CD14-positive monocyte (primary cell): ENCODE results near the gene TMEM135. TPM values are rescaled to one million over a fixed set of nuclear protein-coding genes. Genes with fewer than 3 reads are reported as not detected.

Experiments
- DNase-seq, 3 donors: peaks; one replicate each; pipeline ENCODE4 v3.0.0-alpha.2; 2011 to 2022
- H2AFZ ChIP-seq: 2 replicates; pipeline ENCODE4 v1.6.0; 2012; ENCODE audit warnings: mild to moderate bottlenecking, low read depth, low read length, inconsistent platforms; ENCODE audit not compliant: insufficient read depth, poor library complexity, severe bottlenecking
- H3K27ac ChIP-seq, 2 donors: 1 replicate in 1 of 2; 2 replicates in 1 of 2; pipeline ENCODE4 v1.5.1; 2012 to 2013; ENCODE audit warnings: low read length in 2 of 2, control low read depth in 1 of 2, inconsistent platforms in 1 of 2, low read depth in 1 of 2, mild to moderate bottlenecking in 1 of 2
- H3K27me3 ChIP-seq, 2 donors: one replicate each; pipeline versions ENCODE4 v1.6.0 to v1.6.1; 2011 to 2013; ENCODE audit warnings: low read length in 2 of 2; ENCODE audit not compliant: control insufficient read depth in 2 of 2, insufficient read depth in 2 of 2
- H3K36me3 ChIP-seq, 2 donors: replicated peaks in 1 of 2; 1 replicate in 1 of 2; 2 replicates in 1 of 2; pipeline versions ENCODE4 v1.5.1 to v1.6.1; 2012 to 2013; ENCODE audit warnings: low read length in 2 of 2, control low read depth in 1 of 2, inconsistent platforms in 1 of 2, mild to moderate bottlenecking in 1 of 2; ENCODE audit not compliant: insufficient read depth in 2 of 2, control insufficient read depth in 1 of 2
- H3K4me1 ChIP-seq, 2 donors: 1 replicate in 1 of 2; 2 replicates in 1 of 2; pipeline versions ENCODE4 v1.5.1 to v1.6.1; 2012 to 2013; ENCODE audit warnings: low read length in 2 of 2, control low read depth in 1 of 2, inconsistent platforms in 1 of 2, mild to moderate bottlenecking in 1 of 2, moderate library complexity in 1 of 2; ENCODE audit not compliant: insufficient read depth in 2 of 2, control insufficient read depth in 1 of 2
- H3K4me2 ChIP-seq: replicated peaks from 2 replicates; pipeline ENCODE3; 2012; ENCODE audit warnings: low read length, moderate library complexity, mild to moderate bottlenecking; ENCODE audit not compliant: poor library complexity, severe bottlenecking; ENCODE audit errors: extremely low read depth
- H3K4me3 ChIP-seq, 3 experiments: fragments of 200-600 bp in 1 of 3; sonication (generic) in 1 of 3; replicated peaks in 1 of 3; 1 replicate in 2 of 3; 2 replicates in 1 of 3; pipeline ENCODE4 v1.5.1; 2011 to 2013; ENCODE audit warnings: low read length in 3 of 3, mild to moderate bottlenecking in 3 of 3, control low read depth in 2 of 3, low read depth in 2 of 3, inconsistent platforms in 1 of 3, moderate library complexity in 1 of 3
- H3K79me2 ChIP-seq: 2 replicates; pipeline ENCODE4 v1.6.0; 2012; ENCODE audit warnings: mild to moderate bottlenecking, control low read depth, inconsistent platforms, low read length, moderate library complexity; ENCODE audit not compliant: insufficient read depth
- H3K9ac ChIP-seq: 2 replicates; pipeline ENCODE4 v1.6.0; 2017; ENCODE audit warnings: low read length, mild to moderate bottlenecking; ENCODE audit not compliant: insufficient read depth, poor library complexity, severe bottlenecking
- H3K9me3 ChIP-seq, 2 donors: replicated peaks in 1 of 2; 1 replicate in 1 of 2; 2 replicates in 1 of 2; pipeline versions ENCODE4 v1.5.1 to v1.6.1; 2012 to 2013; ENCODE audit warnings: low read length in 2 of 2, control low read depth in 1 of 2; ENCODE audit not compliant: control insufficient read depth in 1 of 2, insufficient read depth in 1 of 2
- H4K20me1 ChIP-seq: 2 replicates; pipeline ENCODE4 v1.6.0; 2012; ENCODE audit warnings: mild to moderate bottlenecking, low read length, control low read depth, moderate library complexity; ENCODE audit not compliant: insufficient read depth
- H3K27ac Mint-ChIP-seq, 7 donors: one replicate each; pipeline ENCODE4 v1.8.0; 2020; ENCODE audit warnings: mild to moderate bottlenecking in 7 of 7, mixed read lengths in 7 of 7, moderate library complexity in 6 of 7, inconsistent platforms in 2 of 7
- H3K27me3 Mint-ChIP-seq, 3 donors: one replicate each; pipeline ENCODE4 v1.8.0; 2021 to 2022; ENCODE audit warnings: low read depth in 3 of 3, mild to moderate bottlenecking in 3 of 3, mixed read lengths in 3 of 3, moderate library complexity in 3 of 3, inconsistent platforms in 1 of 3
- H3K36me3 Mint-ChIP-seq, 2 donors: one replicate each; pipeline ENCODE4 v1.8.0; 2020; ENCODE audit warnings: mixed read lengths in 2 of 2, inconsistent platforms in 1 of 2, mild to moderate bottlenecking in 1 of 2
- H3K4me1 Mint-ChIP-seq: one replicate; pipeline ENCODE4 v1.8.0; 2020; ENCODE audit warnings: mild to moderate bottlenecking, mixed read lengths
- H3K4me3 Mint-ChIP-seq, 2 donors: one replicate each; pipeline ENCODE4 v1.8.0; 2020; ENCODE audit warnings: mild to moderate bottlenecking in 2 of 2, mixed read lengths in 2 of 2, moderate library complexity in 1 of 2
- H3K9me3 Mint-ChIP-seq, 7 donors: one replicate each; pipeline ENCODE4 v1.8.0; 2020 to 2022; ENCODE audit warnings: mixed read lengths in 7 of 7, mild to moderate bottlenecking in 6 of 7, moderate library complexity in 6 of 7, inconsistent platforms in 2 of 7
- CTCF ChIP-seq: fragments of 200-600 bp; IDR thresholded peaks from one replicate; pipeline ENCODE4 v1.8.0; 2022; ENCODE audit warnings: antibody characterized with exemption, mild to moderate bottlenecking
- WGBS: methylation state at CpG from one replicate; pipeline ENCODE4 v1.1.5; 2013; ENCODE audit warnings: missing lambda C conversion rate; ENCODE audit not compliant: insufficient coverage; 5-methylcytosine and 5-hydroxymethylcytosine counted together
- intact Hi-C, 2 donors: fragments of 100-400 bp; cut with micrococcal nuclease; formaldehyde crosslinking; loops; one replicate each; pipeline versions ENCODE4 v1.15.0 to v1.15.1; 2023
- polyA plus RNA-seq, 3 donors: library from polyadenylated mRNA; depleted of rRNA in 1 of 3; unstranded in 2 of 3; stranded (reverse) in 1 of 3; fragments of 300-500 nt in 2 of 3; fragments of >200 nt in 1 of 3; fragmentation: Illumina TruSeq in 2 of 3; gene quantifications; 1 replicate in 2 of 3; 2 replicates in 1 of 3; pipeline ENCODE4 v1.2.3, GENCODE V29; 2012 to 2021

Gene TMEM135
- polyA plus RNA-seq, 3 donors, result 2.7 to 8.4 (median 5.9) TPM

GRCh38 chr11:86990031-86990430 is 47.7 kb upstream of the TMEM135 start:
- H3K36me3 Mint-ChIP-seq, result no peaks in the 10 kb centered on the region
- Histone ChIP-seq H3K27ac (no peak overlapping the region), H2AFZ (no peak overlapping the region), H3K9me3 (no peaks in the 10 kb centered on the region), H3K79me2 (no peaks in the 10 kb centered on the region), H4K20me1 (no peaks in the 10 kb centered on the region), H3K4me1 (no peaks in the 10 kb centered on the region), H3K36me3 (no peaks in the 10 kb centered on the region), H3K27me3 (no peaks in the 10 kb centered on the region), H3K9ac (no peak overlapping the region), H3K4me2 (no peak overlapping the region), H3K4me3 (no peak overlapping the region)
- no CpG with 5 or more reads among the region's 1 CpG for WGBS
- H3K27me3 Mint-ChIP-seq, result peaks cover 0 to 8% (median 4%) of the 10 kb centered on the region in 3 donors
- H3K9me3 Mint-ChIP-seq, result no peaks in the 10 kb centered on the region
- no peak overlapping the region for H3K27ac Mint-ChIP-seq
- H3K4me3 Mint-ChIP-seq, result no peak overlapping the region
- intact Hi-C loops, result no loop called here
- no peaks in the 10 kb centered on the region for H3K4me1 Mint-ChIP-seq
- DNase-seq, result no peak
- no peak for TF ChIP-seq CTCF

GRCh38 chr11:86990515-86990914 is 47.2 kb upstream of the TMEM135 start:
- Histone ChIP-seq H3K9me3 (no peaks in the 10 kb centered on the region), H2AFZ (no peak overlapping the region), H3K79me2 (no peaks in the 10 kb centered on the region), H3K36me3 (no peaks in the 10 kb centered on the region), H3K4me1 (no peaks in the 10 kb centered on the region), H3K27me3 (no peaks in the 10 kb centered on the region), H3K9ac (no peak overlapping the region), H3K27ac (no peak overlapping the region), H3K4me3 (no peak overlapping the region), H3K4me2 (no peak overlapping the region), H4K20me1 (no peaks in the 10 kb centered on the region)
- WGBS, result 100% methylated on average over 1 of the region's 3 CpGs
- intact Hi-C loops, result no loop called here
- no peak for TF ChIP-seq CTCF
- DNase-seq, result no peak
- no peaks in the 10 kb centered on the region for H3K9me3 Mint-ChIP-seq
- peaks cover 0 to 8% (median 4%) of the 10 kb centered on the region in 3 donors for H3K27me3 Mint-ChIP-seq
- no peaks in the 10 kb centered on the region for H3K36me3 Mint-ChIP-seq
- no peak overlapping the region for H3K27ac Mint-ChIP-seq
- H3K4me1 Mint-ChIP-seq, result no peaks in the 10 kb centered on the region
- H3K4me3 Mint-ChIP-seq, result no peak overlapping the region
